Activated CD4-positive, alpha-beta T cell treated with anti-CD3 and anti-CD28 coated beads, Interleukin-2, amount 50 U/mL, for 4 hours (primary cell): ENCODE data around the gene FBXL15.

Experiments
- DNase-seq, 2 experiments: peaks; one replicate each; pipeline ENCODE4 v3.0.0-alpha.2; 2020

Gene FBXL15

GRCh38 chr10:102457591-102458150 is 37.0 kb downstream of the FBXL15 start:
- no peak for DNase-seq

GRCh38 chr10:102458656-102459055 is 38.0 kb downstream of the FBXL15 start:
- no peak for DNase-seq

DNA sequence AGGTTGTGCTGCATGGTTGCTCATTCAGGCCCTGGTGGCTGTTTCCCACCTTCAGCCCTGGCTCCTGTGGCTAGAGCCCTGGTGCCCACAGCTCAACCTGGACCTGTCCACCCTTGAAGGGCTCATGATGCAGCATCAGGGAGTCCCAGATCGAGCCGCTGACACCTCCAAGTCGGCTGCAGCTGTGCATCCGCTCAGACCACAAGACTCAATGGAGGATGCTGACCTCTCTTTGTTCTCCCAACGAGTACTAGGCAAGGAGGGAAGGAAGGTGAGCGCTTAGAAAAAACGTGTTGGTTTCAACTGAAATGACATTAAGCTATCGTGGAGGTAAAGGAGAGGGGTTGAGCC is 40.2 kb downstream of the FBXL15 start:
- DNase-seq, result no peak

DNA sequence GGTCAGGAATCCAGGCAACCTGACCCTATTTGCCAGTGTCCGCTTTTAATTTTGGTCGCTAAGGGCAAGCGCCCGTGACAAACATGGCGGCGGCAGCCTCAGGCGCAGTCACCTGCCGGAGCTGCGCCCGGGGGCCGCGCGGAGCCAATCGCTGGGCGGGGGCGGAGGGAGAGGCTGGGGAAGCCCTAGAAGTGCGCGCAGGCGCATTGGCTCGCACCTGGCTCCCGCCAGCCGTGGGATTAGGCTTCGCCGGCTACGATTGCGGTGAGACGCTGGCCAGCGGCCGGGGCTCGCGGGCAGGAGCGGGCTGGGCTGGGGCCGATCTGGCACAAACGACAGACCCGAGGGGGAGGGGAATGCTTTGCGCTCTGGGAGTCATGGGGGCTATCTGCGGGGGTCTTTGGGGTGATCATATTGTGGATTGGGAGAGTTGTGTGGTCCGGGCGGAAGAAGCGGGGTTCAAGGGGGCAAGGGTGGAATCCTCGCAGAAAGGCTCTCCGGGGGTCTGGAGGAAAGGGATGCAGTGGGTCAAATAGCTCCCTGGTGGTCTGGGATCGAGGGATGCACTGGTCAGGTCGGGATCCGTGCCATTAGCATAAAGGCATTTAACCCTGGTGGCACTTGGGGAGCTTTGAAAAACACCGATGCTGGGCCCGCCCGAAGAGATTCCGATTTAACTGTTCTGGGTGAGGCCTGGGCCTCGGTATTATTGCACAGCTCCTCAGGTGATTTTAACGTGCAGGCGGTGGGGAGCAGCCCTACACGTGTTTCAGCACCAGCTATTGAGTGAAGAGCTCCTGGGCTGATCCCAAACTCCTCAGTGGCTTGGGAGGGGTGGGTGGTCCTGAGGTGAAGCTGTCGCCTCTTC is 40.8 kb downstream of the FBXL15 start:
- DNase-seq, result peak; percentile 92 to 94

GRCh38 chr10:102462512-102463054 is 41.9 kb downstream of the FBXL15 start:
- DNase-seq, result no peak

DNA sequence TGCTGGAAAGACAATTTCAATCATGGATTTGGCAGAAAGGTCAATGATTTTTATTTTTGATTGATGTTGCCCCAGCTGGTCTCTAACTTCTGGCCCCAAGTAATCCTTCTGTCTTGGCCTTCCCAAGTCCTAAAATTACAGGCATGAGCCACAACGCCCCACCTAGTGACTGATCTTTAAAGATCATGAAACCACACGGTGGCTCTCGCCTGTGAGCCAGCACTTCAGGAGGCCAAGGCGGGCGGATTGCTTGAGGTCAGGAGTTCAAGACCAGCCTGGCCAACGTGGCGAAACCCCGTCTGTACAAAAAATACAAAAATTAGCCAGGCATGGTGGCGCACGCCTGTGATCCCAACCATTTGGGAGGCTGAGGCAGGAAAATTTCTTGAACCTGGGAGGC is 43.3 kb downstream of the FBXL15 start:
- DNase-seq, result no peak

DNA sequence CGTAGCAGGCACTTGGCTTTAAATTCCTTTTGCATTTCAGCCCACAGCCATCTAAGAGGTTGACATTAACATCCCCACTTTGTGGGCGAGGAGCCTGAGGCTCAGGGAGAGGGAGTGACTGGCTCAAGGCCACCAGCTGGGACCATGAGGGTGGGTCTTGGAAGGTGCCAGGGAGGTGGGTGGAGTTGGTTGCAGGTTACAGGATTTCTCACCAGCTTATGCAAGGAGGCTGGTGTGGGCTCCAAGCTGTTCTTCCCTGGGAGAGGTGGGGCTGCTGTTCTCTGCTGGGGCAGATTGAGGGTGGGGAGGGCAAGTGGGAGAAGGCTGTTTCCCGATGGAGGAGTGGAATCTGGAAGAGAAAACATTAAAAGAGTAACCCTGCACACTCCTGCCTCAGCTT is 44.8 kb downstream of the FBXL15 start:
- DNase-seq, result no peak

DNA sequence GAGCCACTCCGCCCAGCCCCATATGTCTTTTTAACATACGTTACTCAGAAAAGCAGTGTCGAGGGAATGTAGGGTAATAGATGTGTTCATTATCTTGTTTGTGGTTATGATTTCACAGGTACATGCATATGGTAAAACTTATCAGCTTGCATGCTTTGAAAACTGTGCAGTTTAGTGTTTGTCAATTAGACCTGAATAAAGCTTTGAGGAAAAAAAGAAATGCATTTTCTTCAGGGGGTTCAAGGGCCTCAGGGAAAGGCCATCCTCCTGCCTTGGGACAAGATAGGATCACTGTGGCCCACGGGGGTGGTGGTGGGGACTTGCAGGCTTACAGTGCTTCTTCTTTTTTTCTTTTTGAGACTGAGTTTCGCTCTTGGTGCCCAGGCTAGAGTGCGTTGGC is 46.7 kb downstream of the FBXL15 start:
- no peak for DNase-seq

DNA sequence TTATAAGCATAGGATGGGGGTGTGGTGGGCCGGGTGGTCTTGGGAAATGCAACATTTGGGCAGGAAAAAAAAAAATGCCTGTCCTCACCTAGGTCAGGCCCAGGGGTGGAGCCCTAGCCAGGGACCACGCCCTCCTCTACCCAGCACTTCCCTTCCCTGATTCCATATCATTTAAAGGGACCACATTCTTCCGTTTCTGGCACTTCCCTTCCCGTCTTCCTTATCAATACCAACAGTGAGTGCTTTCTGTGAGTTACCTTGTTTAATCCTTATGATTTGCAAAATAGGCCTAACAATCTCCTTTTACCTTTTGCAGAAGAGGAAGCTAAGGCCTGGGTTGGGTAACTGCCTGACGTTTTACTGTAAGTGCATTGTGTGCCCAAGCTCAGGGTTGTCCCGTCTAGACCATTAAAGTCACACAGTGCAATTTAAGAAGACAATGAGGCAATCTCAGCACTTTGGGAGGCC is 47.4 kb downstream of the FBXL15 start:
- DNase-seq, result no peak

DNA sequence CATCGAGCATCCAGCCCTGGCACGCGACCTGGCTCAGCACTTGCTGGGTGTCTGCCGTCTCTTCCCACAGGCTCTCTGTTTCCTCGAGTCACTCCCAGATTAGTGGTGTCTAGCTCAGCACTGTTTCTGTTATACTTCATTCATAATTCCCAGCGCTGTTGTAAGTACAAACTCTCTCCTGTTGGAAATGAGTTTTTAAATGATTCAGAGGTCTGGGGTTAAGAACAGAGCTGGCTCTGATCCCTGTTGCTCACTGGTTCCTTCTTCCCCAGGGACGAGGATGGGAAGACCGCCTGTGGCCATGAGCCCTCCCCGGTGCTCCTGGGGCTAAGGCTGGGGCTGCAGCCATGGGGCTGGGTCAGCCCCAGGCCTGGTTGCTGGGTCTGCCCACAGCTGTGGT is 48.0 kb downstream of the FBXL15 start:
- no peak for DNase-seq

DNA sequence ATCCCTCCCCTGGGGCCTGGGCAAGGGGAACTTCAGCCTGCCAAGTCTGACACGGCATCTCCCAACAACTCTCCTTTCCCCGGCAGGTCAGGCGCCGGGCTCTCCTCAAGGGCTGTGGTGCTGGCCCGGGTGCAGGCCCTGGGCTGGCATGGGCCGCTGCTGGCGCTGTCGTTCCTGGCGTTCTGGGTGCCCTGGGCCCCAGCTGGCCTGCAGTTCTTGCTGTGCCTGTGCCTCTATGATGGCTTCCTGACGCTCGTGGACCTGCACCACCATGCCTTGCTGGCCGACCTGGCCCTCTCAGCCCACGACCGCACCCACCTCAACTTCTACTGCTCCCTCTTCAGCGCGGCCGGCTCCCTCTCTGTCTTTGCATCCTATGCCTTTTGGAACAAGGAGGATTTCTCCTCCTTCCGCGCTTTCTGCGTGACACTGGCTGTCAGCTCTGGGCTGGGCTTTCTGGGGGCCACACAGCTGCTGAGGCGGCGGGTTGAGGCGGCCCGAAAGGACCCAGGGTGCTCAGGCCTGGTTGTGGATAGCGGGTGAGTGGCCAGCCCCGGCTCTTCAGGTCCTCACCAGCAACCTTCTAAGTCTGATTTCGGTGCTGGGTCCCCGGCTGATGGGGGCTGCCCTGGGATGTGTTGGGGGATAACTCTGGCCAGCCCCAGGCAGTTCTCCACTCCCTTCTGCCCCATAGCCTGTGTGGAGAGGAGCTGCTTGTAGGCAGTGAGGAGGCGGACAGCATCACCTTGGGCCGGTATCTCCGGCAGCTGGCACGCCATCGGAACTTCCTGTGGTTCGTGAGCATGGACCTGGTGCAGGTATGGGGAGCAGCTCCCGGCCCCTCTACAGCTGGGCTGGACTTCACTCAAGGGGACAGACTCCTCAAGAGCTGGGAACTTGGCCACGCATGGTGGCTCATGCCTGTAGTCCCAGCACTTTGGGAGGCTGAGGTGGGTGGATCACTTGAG is 50.2 kb downstream of the FBXL15 start:
- no peak for DNase-seq
